ENCODE measurements around the gene NINJ2. TPM values are rescaled to one million over a fixed set of nuclear protein-coding genes. Genes with fewer than 3 reads are reported as not detected.

NINJ2 gene
- total and polyA plus RNA-seq, 7 donors = 11.8 to 66.6 (median 33.1) TPM

DNA sequence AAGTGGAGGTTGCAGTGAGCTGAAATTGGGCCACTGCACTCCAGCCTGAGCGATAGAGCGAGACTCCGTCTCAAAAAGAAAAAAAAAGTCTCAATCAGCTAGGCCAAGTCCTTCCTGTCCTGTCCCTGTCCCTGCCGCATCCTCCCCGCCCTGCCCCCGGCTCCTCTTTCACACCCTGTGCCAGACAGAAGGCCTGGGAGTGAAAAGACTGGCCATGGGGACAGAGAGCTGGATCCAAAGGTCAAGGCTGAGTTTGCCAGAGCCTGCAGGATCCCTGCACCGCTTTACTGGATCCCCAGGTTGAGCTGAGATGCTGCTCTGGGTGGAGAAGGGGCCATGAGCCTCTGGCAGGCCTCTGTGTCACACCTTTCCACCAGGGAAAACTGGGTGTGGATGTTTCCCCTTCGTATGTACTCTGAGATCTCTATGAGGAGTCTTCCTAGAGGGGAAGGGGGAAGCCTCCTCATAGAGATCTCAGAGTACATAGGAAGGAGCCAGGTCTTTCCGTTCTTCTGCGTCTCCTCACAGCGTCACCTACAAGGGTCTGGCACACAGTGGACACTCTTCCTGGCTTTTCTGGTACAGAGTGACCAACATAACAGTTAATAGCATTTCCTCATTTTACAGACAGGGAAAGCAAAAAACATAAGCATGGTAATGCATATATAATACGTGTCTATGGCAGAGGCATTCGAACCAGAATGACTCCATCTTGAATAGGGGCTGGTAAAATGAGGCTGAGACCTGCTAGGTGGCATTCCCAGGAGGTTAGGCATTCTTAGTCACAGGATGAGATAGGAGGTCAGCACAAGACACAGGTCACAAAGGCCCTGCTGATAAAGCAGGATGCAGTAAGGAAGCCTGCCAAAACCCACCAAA lies 35.1 kb downstream of the NINJ2 start:
- intact Hi-C loops (cut with DNase I) = no loop called here
- WGBS, 3 donors = 35 to 51% (median 44%) methylated on average over 13 of the region's 13 CpGs
- H3K4me3 ChIP-seq = no peak overlapping the region
- H3K27me3 ChIP-seq (ENCODE audit: insufficient read depth in 3 of 3, low read length in 2 of 3) = no peaks in the 10 kb centered on the region
- H3K4me1 ChIP-seq = peaks cover 43% of the 10 kb centered on the region
- TF ChIP-seq, protein P1, sequence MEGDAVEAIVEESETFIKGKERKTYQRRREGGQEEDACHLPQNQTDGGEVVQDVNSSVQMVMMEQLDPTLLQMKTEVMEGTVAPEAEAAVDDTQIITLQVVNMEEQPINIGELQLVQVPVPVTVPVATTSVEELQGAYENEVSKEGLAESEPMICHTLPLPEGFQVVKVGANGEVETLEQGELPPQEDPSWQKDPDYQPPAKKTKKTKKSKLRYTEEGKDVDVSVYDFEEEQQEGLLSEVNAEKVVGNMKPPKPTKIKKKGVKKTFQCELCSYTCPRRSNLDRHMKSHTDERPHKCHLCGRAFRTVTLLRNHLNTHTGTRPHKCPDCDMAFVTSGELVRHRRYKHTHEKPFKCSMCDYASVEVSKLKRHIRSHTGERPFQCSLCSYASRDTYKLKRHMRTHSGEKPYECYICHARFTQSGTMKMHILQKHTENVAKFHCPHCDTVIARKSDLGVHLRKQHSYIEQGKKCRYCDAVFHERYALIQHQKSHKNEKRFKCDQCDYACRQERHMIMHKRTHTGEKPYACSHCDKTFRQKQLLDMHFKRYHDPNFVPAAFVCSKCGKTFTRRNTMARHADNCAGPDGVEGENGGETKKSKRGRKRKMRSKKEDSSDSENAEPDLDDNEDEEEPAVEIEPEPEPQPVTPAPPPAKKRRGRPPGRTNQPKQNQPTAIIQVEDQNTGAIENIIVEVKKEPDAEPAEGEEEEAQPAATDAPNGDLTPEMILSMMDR (IDR thresholded peaks at IDR 0.05) = no peak
- H3K36me3 ChIP-seq (ENCODE audit: insufficient read depth in 1 of 2, low read depth in 1 of 2) = no peaks in the 10 kb centered on the region
- DNase-seq (peak; percentile 59 to 91), ATAC-seq (peak; percentile 56 to 84 (median 80))
- H3K27ac ChIP-seq = peak overlapping the region; percentile 74
- no peaks in the 10 kb centered on the region for H3K9me3 ChIP-seq

- WGBS, 3 donors = 81 to 84% (median 81%) methylated on average over 4 of the region's 4 CpGs
Observed at GRCh38 chr12:627285-627684, 36.0 kb downstream of the NINJ2 start.

DNA sequence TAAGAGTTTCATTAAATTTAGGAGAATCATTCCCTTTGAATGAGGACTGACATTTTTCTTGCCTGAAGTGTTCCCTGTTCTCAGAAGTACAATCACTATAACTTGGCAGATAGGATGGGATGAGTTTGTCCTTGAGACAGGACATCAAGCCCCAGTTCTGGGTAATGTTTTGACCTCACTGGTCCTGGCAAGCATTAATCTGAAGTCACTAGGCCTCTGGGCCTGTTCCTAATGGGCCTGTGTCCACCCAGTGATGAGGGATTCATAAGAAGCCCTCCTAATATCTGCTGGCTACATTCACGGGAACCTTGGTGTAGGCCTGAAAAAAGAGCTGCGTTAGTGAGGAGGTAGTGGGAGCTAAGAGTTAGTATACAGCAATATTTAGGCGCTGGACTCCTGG lies 37.2 kb downstream of the NINJ2 start:
- Histone ChIP-seq H3K36me3 (ENCODE audit: insufficient read depth in 1 of 2, low read depth in 1 of 2) (no peaks in the 10 kb centered on the region), H3K4me3 (no peak overlapping the region), H3K27me3 (ENCODE audit: insufficient read depth in 3 of 3, low read length in 2 of 3) (no peaks in the 10 kb centered on the region), H3K27ac (no peak overlapping the region), H3K4me1 (peaks cover 43% of the 10 kb centered on the region), H3K9me3 (no peaks in the 10 kb centered on the region)
- ATAC-seq (no peak), DNase-seq (peak in 1 of 2 donors; percentile 38)
- TF ChIP-seq, protein P1 (IDR thresholded peaks at IDR 0.05) = no peak
- 90 to 94% (median 93%) methylated on average over 3 of the region's 3 CpGs for WGBS, 3 donors
- intact Hi-C loops (cut with DNase I) = no loop called here

More at GRCh38 chr12:627285-627684, 36.0 kb downstream of the NINJ2 start:
- ATAC-seq (no peak), DNase-seq (no peak)
- TF ChIP-seq, protein P1 (IDR thresholded peaks at IDR 0.05) = no peak
- no peaks in the 10 kb centered on the region for H3K9me3 ChIP-seq
- H3K36me3 ChIP-seq (ENCODE audit: insufficient read depth in 1 of 2, low read depth in 1 of 2) = no peaks in the 10 kb centered on the region
- intact Hi-C loops (cut with DNase I) = no loop called here
- H3K27me3 ChIP-seq (ENCODE audit: insufficient read depth in 3 of 3, low read length in 2 of 3) = no peaks in the 10 kb centered on the region
- H3K4me3 ChIP-seq = no peak overlapping the region
- H3K27ac ChIP-seq = peak overlapping the region; percentile 74
- peaks cover 45% of the 10 kb centered on the region for H3K4me1 ChIP-seq

DNA sequence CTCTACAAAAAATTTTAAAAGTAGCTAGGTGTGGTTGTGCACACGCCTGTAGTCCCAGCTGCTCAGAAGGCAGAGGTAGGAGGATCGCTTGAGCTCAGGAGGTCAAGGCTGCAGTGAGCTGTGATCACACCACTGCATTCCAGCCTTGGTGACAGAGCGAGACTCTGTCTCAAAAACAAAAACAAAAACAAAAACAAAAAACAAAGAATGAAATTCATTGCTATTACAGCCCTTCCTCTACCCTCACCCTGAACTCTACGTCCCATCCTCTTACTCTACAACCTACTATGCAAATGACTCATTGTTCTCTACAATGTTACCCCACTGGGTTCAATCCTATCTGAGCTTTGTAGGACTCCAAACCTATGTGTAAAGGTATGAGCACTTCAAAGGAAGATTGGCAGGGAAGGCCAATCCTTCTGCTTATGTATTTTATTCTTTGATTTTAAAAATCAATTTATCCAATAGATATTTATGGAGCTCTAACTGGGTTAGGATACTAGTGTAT lies 39.3 kb downstream of the NINJ2 start:
- intact Hi-C loops (cut with DNase I) = no loop called here
- Histone ChIP-seq H3K27ac (peak overlapping the region; percentile 68), H3K36me3 (ENCODE audit: insufficient read depth in 1 of 2, low read depth in 1 of 2) (no peaks in the 10 kb centered on the region), H3K9me3 (no peaks in the 10 kb centered on the region), H3K4me3 (no peak overlapping the region), H3K27me3 (ENCODE audit: insufficient read depth in 3 of 3, low read length in 2 of 3) (no peaks in the 10 kb centered on the region), H3K4me1 (peaks cover 59% of the 10 kb centered on the region)
- TF ChIP-seq, protein P1 (IDR thresholded peaks at IDR 0.05) = no peak
- WGBS, 3 donors = 90 to 94% (median 90%) methylated on average over 4 of the region's 4 CpGs
- ATAC-seq (no peak), DNase-seq (no peak)
